Stimulated activated CD8-positive, alpha-beta memory T cell treated with anti-CD3 and anti-CD28 coated beads, Interleukin-7, amount 100 ng/mL, for 48 hours (primary cell): ENCODE measurements around the gene GJA3.
"Not testable (repeated sequence)": the region's sequence is repeated elsewhere in the genome, so short reads cannot be mapped to it uniquely, and the experiment has no call there.

Source experiments
- DNase-seq, 2 donors: peaks; one replicate each; pipeline ENCODE4 v3.0.0-alpha.2; 2020; ENCODE audit warnings: low read depth in 1 of 2; ENCODE audit errors: extremely low read depth in 1 of 2

GJA3 gene

DNA sequence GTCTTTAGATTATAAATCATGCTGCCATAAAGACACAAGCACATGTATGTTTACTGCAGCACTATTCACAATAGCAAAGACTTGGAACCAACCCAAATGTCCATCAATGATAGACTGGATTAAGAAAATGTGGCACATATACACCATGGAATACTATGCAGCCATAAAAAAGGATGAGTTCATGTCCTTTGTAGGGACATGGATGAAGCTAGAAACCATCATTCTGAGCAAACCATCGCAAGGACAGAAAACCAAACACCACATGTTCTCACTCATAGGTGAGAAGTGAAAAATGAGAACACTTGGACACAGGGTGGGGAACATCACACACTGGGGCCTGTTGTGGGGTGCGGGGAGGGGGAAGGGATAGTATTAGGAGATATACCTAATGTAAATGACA is 7.6 kb downstream of the GJA3 start:
- not testable (repeated sequence) for DNase-seq

- DNase-seq: no peak
Observed at GRCh38 chr13:20151612-20152011, 9.2 kb downstream of the GJA3 start.

- no peak for DNase-seq
Observed at GRCh38 chr13:20151016-20151415, 9.8 kb downstream of the GJA3 start.

DNA sequence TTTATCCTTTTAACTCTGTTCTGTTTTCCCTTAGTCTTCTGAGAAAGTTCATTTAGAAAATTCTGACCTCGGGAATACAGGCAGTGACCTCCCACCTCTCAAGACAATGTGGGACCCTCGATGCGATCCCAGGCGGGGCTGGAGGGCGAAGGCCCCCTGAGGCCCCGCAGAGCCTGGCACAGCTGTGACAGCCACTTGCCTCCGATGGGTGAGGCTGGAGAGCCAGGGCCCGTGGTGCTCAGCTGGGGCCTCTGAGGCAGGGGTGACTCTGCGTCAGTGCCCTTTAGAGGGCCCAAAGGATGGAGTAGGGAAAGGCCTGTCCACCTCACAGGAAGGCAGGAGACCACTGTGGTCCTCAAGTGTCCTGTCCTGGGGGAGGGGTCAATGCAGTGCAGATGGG is 10.3 kb downstream of the GJA3 start:
- DNase-seq: no peak

- no peak for DNase-seq
Observed at GRCh38 chr13:20149762-20150161, 11.1 kb downstream of the GJA3 start.

DNA sequence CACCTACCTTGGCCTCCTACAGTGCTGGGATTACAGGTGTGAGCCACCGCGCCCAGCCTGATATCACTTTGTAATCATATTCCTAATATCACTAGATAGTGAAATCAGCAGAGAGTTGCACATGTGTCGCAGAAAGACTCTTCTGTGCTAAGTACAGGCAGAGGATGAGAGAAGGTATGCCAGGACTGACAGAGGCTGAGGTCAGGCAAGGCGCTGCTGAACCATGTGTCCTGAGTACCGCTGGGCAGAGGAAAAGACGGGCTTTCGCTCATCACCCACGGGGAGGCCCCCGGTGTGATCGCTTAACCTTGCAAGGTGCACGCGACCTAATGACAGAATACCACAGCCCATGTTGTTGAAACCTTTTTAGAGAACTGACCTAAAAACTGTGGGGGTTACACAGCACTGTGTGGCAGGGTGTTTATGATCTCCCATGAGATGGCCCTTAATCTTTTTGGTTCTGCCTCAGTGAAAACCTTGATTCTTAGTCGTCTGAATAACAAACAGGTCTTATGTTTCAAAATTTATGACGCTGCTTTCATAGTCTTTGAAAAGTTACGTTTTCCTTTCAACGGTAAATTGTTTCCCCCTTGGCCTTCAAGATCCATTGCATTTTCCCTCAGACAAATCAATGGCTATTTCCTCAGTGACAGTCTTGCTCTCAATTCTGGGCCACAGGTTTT is 12.2 kb downstream of the GJA3 start:
- no peak for DNase-seq

- DNase-seq: no peak
Observed at GRCh38 chr13:20146381-20146780, 14.5 kb downstream of the GJA3 start.

DNA sequence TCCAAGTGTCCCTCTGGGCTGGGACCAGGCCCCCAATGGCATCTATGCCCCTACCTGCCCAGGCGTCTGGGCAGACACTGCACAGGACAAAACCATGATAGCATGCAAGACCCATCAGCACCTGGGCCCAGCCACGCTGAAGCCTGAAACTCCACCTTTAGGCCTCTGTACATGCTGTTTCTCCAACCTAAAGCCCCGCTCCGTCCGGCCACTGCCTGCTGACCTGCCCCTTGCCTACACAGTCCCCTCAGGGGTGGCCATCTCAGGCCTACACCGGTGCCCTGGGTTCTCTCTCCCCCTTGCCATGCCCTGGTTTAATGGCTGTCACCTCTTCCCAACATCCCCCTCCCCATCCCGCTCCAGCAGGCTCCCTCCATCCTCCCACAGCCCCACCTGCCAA is 15.3 kb downstream of the GJA3 start:
- no peak for DNase-seq

- DNase-seq: no peak
Observed at GRCh38 chr13:20144141-20144850, 16.6 kb downstream of the GJA3 start.

DNA sequence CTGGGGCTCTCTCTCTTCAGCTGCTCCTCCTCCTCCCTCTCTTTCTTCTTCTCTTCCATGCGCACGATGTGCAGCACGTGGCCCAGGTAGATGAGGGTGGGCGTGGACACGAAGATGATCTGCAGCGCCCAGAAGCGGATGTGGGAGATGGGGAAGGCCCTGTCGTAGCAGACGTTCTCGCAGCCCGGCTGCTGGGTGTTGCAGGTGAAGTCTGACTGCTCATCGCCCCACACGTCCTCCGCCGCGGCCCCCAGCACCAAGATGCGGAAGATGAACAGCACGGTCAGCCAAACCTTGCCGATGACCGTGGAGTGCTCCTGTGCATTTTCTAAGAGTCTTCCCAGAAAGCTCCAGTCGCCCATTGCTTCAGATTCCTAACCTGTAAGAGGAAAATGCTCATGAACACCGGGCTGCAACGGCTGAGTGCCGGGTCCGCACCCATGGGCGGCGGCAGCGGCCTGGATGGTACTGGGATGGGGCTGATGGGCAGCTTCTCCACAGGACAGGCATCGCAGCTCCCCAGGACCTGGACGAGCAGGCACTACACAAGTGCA is 17.8 kb downstream of the GJA3 start:
- DNase-seq: no peak

- no peak for DNase-seq
Observed at GRCh38 chr13:20142023-20142926, 18.6 kb downstream of the GJA3 start.

GRCh38 chr13:20141238-20142022 is 19.4 kb downstream of the GJA3 start:
- DNase-seq: no peak

- DNase-seq: no peak
Observed at GRCh38 chr13:20140487-20140886, 20.4 kb downstream of the GJA3 start.

DNA sequence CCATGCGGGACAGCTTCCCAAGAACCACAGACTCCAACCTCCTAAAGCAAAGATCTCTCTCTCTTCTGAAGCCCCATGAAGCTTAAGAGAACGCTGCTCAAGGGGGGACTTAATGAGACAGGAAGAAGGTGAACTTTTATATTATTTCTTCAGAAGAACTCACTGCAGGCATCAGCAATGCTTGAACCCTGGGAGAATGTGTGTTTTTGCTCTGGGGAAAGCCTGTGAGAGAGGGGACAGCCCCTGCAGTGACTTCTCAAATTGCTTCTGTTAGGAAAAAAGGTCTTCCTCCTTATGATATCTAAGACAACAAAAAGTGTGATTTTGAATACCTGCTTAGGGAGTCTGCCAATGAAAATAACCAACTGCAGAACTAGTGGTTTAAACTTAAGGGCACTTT is 23.0 kb downstream of the GJA3 start:
- no peak for DNase-seq

- DNase-seq: no peak
Observed at GRCh38 chr13:20136781-20137703, 23.8 kb downstream of the GJA3 start.

DNA sequence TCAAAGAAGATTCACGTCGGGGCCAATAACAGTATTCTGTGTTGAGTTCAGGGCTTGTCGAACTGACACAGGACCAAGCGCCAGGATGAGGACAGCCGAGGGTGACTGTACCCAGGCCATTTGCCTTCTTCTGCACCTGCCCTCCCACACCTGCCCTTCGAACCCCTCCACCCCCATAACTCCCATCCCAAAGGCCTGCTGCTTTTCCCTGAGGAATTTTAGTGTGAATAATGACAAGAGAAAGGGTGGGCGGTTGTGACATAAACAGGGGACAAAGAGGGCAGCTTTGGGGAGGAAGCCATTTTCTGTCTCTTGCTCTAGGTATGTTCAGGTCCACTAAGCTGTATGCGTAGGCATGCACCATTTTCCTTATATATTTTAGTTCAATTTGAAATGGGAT is 26.1 kb downstream of the GJA3 start:
- DNase-seq: no peak

DNA sequence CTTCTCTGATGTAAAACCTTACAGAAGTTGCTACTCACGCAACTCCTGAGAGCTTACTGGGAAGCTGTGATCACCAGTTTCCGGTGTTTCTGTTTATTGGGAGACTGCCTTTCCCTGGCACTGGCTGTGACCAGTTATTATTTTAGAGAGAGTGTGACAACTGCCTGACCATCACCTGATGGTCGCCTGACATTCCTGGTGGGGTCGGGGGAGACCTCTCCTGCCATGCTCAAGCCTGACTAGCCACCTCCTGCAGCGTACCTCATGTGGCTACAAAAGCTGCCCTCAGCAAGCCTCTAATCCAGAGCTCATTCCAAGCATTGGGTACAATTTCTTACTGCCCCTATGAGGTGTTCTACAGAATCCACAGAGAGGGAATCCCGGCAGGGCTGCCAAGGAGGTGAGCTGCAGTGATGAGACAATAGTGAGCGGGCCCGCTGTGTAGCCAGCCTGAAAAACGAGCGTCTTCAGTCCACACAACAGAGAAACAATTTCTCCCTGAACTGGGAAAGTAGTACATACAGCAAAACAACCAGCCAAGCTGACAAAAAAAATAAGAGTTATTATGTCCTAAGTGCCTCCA is 28.7 kb downstream of the GJA3 start:
- DNase-seq: no peak

DNA sequence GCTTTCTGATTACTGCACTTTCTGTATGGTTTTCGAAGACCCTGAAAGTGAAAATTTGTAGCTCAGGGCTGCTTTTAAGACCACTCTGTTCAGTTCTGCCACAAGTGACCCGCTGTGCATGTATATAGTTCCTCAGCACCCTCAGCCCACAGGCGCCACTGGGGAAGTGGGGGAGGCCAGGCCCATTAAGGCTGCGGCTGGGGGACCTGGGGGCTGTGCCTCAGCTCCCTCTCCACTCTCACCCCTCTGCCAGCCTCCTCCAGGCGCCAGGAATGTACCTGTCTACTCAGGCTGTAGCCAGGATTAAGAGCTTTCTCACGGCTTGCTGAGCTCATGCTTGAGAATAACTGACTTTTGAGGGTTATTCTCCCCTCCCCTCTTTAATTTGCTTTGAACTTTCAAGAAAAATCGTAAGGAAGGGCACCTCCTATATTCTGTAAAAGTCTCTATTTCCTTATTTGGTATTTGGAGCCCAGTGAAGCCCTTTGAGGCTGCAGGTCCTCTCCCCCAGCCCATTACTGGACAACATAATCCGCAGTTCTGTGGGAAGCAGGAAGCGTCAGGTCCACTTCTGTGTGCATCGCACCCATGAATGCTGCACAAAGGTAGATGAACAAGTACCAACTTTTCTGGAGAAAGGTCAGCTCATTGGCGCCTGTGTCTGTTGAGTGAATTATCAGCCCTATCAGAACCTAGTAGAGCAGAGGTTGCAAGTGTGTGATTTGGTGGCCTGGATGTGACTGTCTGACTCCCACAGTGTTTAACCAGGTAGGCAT is 29.6 kb downstream of the GJA3 start:
- no peak for DNase-seq
